ENCODE data around the gene TMEM139.

TMEM139 gene

GRCh38 chr7:143263266-143264195 is 21.2 kb upstream of the TMEM139 start, which contains the start of gene GSTK1 (continued):
- no peak for TF ChIP-seq SALL2 (tag by site-specific recombination; IDR thresholded peaks at IDR 0.05; ENCODE audit: borderline replicate concordance)
- peak; percentile 79; the same call in 1 of the 2 replicates for TF ChIP-seq ZXDB (tag by site-specific recombination; IDR thresholded peaks at IDR 0.05)
- TF ChIP-seq ZSCAN18 (tag by site-specific recombination; IDR thresholded peaks at IDR 0.05): no peak
- peak; percentile 89 for TF ChIP-seq PATZ1 (tag by site-specific recombination; IDR thresholded peaks at IDR 0.05)
- no peak for TF ChIP-seq ZNF645 (tag by site-specific recombination; IDR thresholded peaks at IDR 0.05)
- no peak for TF ChIP-seq ZNF548 (tag by site-specific recombination; IDR thresholded peaks at IDR 0.05)
- no peak for TF ChIP-seq ZNF670 (tag by site-specific recombination; IDR thresholded peaks at IDR 0.05; ENCODE audit: low read depth)
- TF ChIP-seq ZSCAN5A (tag by site-specific recombination; IDR thresholded peaks at IDR 0.05): no peak
- TF ChIP-seq RBAK (tag by site-specific recombination; IDR thresholded peaks at IDR 0.05): no peak
- no peak for TF ChIP-seq ZNF248 (tag by site-specific recombination; IDR thresholded peaks at IDR 0.05)
- TF ChIP-seq ELK4 (IDR thresholded peaks at IDR 0.05; ENCODE audit: borderline replicate concordance, low read depth, low read length): no peak
- no peak for TF ChIP-seq ZNF654 (tag by site-specific recombination; IDR thresholded peaks at IDR 0.05; ENCODE audit: low read depth)
- no peak for TF ChIP-seq ZNF24 (tag by site-specific recombination; IDR thresholded peaks at IDR 0.05)
- TF ChIP-seq ZNF747 (tag by site-specific recombination; IDR thresholded peaks at IDR 0.05): no peak
- TF ChIP-seq WT1 (tag by site-specific recombination; IDR thresholded peaks at IDR 0.05): no peak
- TF ChIP-seq ZNF473 (tag by site-specific recombination; IDR thresholded peaks at IDR 0.05): no peak
- no peak for TF ChIP-seq ZNF837 (tag by site-specific recombination; IDR thresholded peaks at IDR 0.05)
- no peak; the same call in 1 of the 2 replicates for TF ChIP-seq ZBTB6 (tag by site-specific recombination; IDR thresholded peaks at IDR 0.05)
- peak; percentile 84 for TF ChIP-seq ZNF423 (tag by site-specific recombination; IDR thresholded peaks at IDR 0.05)
- TF ChIP-seq ZBTB11 (tag by site-specific recombination; conservative IDR thresholded peaks at IDR 0.05; ENCODE audit: low read depth): peak; percentile 80
- no peak for TF ChIP-seq GFI1B (tag by site-specific recombination; IDR thresholded peaks at IDR 0.05)
- TF ChIP-seq ZNF580 (tag by site-specific recombination; IDR thresholded peaks at IDR 0.05): no peak
- peak; percentile 65 for TF ChIP-seq ZBTB10 (tag by site-specific recombination; IDR thresholded peaks at IDR 0.05)

All from HEK293 (cell line).